ENCODE data around the gene IL22RA2.
"Not testable (repeated sequence)": the region's sequence is repeated elsewhere in the genome, so short reads cannot be mapped to it uniquely, and the experiment has no call there.

The IL22RA2 gene

GRCh38 chr6:137173501-137173900 lies at the start of gene IL22RA2:
Gene IL22RA2, minus strand, starts transcription at chr6:137173644. Its CDS starts 11,895 bp downstream, at chr6:137161749.
- DNase-seq (ENCODE audit: extremely low read depth in 1 of 2, low read depth in 1 of 2) = no peak

- no peak for DNase-seq (ENCODE audit: extremely low read depth in 1 of 2, low read depth in 1 of 2)
These were observed 48.9 kb upstream of the IL22RA2 start for GRCh38 chr6:137222381-137222780.

- DNase-seq (ENCODE audit: extremely low read depth in 1 of 2, low read depth in 1 of 2) = no peak
These were observed 46.3 kb upstream of the IL22RA2 start for GRCh38 chr6:137219664-137220252.

- peak; percentile 94 to 96 for DNase-seq (ENCODE audit: extremely low read depth in 1 of 2, low read depth in 1 of 2)
These were observed 45.6 kb upstream of the IL22RA2 start, which contains the start of gene IFNGR1 for GRCh38 chr6:137218917-137219663. Gene IFNGR1, minus strand, starts transcription at chr6:137219385. Its CDS starts 58 bp downstream, at chr6:137219327.

GRCh38 chr6:137218473-137218916 lies 45.1 kb upstream of the IL22RA2 start:
- DNase-seq (ENCODE audit: extremely low read depth in 1 of 2, low read depth in 1 of 2) = peak in 1 of 2 donors; percentile 38

GRCh38 chr6:137217801-137218472 lies 44.5 kb upstream of the IL22RA2 start:
- no peak for DNase-seq (ENCODE audit: extremely low read depth in 1 of 2, low read depth in 1 of 2)

GRCh38 chr6:137216875-137217553 lies 43.6 kb upstream of the IL22RA2 start:
- no peak for DNase-seq (ENCODE audit: extremely low read depth in 1 of 2, low read depth in 1 of 2)

GRCh38 chr6:137216106-137216505 lies 42.7 kb upstream of the IL22RA2 start:
- no peak for DNase-seq (ENCODE audit: extremely low read depth in 1 of 2, low read depth in 1 of 2)

GRCh38 chr6:137215630-137216029 lies 42.2 kb upstream of the IL22RA2 start:
- not testable (repeated sequence) for DNase-seq (ENCODE audit: extremely low read depth in 1 of 2, low read depth in 1 of 2)

GRCh38 chr6:137214931-137215330 lies 41.5 kb upstream of the IL22RA2 start:
- DNase-seq (ENCODE audit: extremely low read depth in 1 of 2, low read depth in 1 of 2) = no peak

GRCh38 chr6:137213813-137214212 lies 40.4 kb upstream of the IL22RA2 start:
- DNase-seq (ENCODE audit: extremely low read depth in 1 of 2, low read depth in 1 of 2) = no peak

GRCh38 chr6:137213331-137213740 lies 39.9 kb upstream of the IL22RA2 start:
- no peak for DNase-seq (ENCODE audit: extremely low read depth in 1 of 2, low read depth in 1 of 2)

GRCh38 chr6:137211910-137212309 lies 38.5 kb upstream of the IL22RA2 start:
- no peak for DNase-seq (ENCODE audit: extremely low read depth in 1 of 2, low read depth in 1 of 2)

- no peak for DNase-seq (ENCODE audit: extremely low read depth in 1 of 2, low read depth in 1 of 2)
These were observed 37.5 kb upstream of the IL22RA2 start for GRCh38 chr6:137210903-137211302.

- DNase-seq (ENCODE audit: extremely low read depth in 1 of 2, low read depth in 1 of 2) = no peak
These were observed 34.8 kb upstream of the IL22RA2 start for GRCh38 chr6:137208279-137208678.

GRCh38 chr6:137207457-137207856 lies 34.0 kb upstream of the IL22RA2 start:
- DNase-seq (ENCODE audit: extremely low read depth in 1 of 2, low read depth in 1 of 2) = not testable (repeated sequence)

GRCh38 chr6:137206577-137206976 lies 33.1 kb upstream of the IL22RA2 start:
- no peak for DNase-seq (ENCODE audit: extremely low read depth in 1 of 2, low read depth in 1 of 2)

- no peak for DNase-seq (ENCODE audit: extremely low read depth in 1 of 2, low read depth in 1 of 2)
These were observed 29.8 kb upstream of the IL22RA2 start for GRCh38 chr6:137203256-137203655.

GRCh38 chr6:137202078-137202477 lies 28.6 kb upstream of the IL22RA2 start:
- no peak for DNase-seq (ENCODE audit: extremely low read depth in 1 of 2, low read depth in 1 of 2)

- no peak for DNase-seq (ENCODE audit: extremely low read depth in 1 of 2, low read depth in 1 of 2)
These were observed 27.6 kb upstream of the IL22RA2 start for GRCh38 chr6:137201006-137201405.

- no peak for DNase-seq (ENCODE audit: extremely low read depth in 1 of 2, low read depth in 1 of 2)
These were observed 26.8 kb upstream of the IL22RA2 start for GRCh38 chr6:137200288-137200687.
